Kidney capillary endothelial cell (primary cell): ENCODE data around the gene FBXL7.
A peak's percentile ranks its signal among the peaks of the same experiment; 100 is the strongest.

Source experiments
- DNase-seq: peaks from one replicate; pipeline ENCODE4 v3.0.0-alpha.2; 2018; ENCODE audit warnings: low spot score

FBXL7 gene

DNA sequence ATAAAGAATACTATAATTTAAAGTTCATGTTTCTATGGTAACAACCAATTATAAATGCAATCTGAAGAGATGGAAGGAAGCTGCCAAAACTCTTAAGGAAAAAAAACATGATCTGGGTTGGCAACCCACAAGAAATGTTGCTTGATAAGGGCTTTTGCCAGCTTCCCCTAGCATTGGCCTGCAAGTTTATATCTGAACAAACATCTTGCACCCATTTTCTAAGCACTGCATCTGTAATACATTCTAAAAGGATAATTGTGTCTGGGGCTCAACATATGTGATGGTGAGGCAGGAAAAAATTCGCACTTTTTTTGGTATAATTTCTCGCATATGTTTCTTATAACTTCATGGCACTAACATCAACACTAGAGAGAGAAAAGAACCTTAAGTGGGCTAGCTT is 276.4 kb downstream of the FBXL7 start:
- DNase-seq, result no peak

DNA sequence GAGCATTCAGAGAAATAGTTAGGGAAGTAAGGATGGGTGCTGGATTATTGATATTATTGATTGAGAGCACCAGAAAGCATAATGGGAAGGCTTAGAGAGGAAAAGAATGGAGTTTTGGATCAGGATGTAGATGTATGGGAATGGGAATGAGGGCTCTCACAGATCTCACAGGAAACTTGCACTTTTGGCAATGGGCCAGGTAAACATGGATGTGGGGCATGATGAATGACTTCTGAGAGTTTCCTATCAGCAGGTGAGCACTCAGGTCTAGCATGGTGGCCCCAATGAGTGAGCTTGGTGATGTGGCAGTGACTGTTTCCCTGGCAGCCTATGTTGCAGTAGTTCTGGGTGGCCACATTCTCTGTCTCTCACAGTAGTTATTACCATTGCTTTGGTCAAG is 283.8 kb downstream of the FBXL7 start:
- DNase-seq, result no peak

DNA sequence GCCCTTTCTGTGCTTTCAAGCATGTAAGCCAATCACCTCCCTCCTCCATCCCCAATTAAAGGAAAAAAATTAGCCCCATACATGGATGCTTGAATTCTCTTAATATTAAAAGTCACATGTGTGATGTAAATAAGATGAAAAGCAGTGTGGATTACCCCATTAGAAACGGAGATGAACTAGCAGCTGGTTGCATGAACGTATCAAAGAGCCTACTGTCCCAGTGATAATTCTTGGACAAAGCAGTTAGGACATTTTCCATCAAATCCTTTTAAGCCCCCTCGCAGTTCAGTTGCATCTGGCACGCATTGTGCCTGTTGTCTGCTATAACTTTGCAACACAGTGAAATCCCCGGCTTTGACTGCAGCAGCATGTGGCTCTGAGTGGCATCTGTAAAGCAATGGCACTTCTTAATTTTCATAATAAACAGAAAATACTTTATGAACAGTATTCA is 285.6 kb downstream of the FBXL7 start:
- DNase-seq, result no peak

DNA sequence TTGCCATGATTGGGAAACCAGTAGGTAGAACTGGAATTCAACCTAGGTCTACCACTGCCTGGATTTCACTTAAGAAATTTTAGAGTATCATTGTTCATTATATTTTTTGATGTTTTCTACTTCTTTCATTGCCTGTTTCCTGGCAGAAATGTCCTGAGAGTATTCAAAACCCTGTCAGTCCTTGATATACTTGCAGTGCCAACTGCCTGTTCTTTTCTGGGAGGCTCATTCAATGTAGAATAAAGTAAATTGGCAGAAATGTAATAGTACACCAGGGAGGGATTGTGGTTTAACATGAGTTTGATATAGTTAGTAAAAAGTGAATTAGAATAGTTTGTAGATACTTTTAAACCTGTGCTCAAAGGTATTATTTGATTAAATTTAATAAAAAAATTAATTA is 286.3 kb downstream of the FBXL7 start:
- DNase-seq, result no peak

DNA sequence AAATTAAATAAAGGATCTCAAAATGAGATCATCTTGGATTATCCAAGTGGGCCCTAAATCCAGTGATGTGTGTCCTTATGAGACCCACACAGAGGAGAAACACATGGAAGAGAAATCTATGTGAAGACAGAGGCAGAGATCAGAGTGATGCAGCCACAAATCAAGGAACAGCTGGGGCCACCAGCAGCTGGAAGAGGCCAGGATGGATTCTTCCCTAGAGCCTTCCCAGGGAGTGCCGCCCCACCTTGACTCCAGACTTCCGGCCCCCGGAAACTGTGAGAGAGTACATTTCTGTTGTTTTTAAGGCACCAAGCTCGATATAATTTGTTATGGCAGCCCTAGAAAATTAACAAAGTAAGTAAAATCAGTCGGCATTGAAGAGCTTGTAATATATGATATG is 286.9 kb downstream of the FBXL7 start:
- no peak for DNase-seq

DNA sequence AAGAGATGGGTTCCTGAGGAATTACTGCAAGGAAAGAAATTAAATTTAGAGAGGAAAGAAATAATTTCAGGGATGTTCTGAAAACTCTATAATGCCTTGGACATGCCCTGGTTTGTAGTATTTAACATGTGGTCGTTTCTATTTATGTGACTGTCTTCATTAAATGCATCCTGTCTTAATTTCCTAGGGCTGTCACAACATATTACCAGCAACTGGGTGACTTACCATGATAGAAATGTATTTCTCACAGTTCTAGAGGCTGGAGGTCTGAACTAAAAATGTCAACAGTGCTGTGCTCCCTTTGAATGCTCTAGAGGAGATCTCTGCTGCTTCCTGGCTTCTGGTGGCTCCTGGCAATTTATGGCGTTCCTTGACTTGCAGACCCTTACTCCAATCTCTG is 287.7 kb downstream of the FBXL7 start:
- no peak for DNase-seq

DNA sequence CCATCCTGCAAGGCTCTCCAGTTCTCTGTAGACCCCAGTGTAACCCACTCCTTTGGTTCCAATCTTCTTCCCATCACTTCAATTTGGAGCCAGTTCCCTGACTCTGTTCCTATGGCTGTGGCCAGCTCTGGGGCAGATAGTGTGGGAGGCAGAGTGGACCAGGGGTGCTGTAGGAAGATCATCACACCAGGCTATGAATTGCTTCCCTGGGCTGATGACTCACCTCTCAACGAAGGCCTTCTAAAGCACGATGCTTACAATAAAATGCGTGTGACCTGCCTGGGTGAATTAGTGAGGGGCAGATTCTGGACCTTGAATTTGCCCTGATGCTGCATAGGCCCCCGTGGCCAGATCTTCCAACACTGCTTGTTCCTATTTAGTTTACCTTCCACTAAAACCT is 289.7 kb downstream of the FBXL7 start:
- DNase-seq, result no peak

DNA sequence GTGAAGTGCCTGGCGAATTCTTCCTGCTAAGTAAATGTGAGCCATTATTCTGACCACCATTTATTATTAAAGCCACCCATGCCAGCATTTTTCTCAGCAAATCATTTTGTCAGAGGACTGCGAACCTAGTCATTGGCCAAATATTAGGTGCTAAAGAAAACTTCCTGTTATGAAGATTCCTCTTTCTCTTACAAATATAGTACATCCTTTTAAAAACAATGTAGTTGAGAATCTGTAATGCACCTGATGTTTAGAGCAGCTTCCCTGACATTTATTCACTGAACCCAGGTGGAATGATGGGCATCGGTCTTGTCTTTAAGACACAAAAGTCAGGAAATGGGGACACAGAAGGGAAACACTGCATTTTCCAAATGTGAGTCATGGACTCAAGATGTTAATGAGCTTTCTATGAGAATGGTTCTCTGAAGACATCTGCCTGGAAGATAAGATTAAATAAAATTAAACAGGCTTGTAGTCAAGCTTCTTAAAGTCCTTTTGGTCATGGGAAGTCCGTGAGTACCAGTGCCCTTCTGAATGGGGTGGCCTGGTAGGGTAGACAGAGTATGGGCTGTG is 290.6 kb downstream of the FBXL7 start:
- DNase-seq, result peak; percentile 26

DNA sequence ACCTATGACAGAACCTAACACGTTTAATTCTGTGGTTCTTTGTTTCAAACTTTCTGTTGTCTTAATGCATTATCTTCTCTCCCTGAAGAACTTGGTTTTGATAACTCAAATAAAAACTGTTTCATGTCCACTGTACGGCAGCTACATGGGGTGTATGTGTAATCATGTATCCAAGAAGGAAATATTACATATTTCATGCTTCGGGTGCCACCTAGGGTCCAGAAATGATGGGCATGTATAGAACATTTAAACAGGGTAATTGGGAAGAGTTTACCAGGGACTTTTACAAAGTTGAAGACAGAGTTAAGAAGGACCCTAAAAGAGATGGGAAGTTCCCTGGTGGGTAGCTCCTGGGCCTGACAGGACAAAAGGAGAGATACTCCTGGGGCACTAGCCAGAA is 291.3 kb downstream of the FBXL7 start:
- no peak for DNase-seq

DNA sequence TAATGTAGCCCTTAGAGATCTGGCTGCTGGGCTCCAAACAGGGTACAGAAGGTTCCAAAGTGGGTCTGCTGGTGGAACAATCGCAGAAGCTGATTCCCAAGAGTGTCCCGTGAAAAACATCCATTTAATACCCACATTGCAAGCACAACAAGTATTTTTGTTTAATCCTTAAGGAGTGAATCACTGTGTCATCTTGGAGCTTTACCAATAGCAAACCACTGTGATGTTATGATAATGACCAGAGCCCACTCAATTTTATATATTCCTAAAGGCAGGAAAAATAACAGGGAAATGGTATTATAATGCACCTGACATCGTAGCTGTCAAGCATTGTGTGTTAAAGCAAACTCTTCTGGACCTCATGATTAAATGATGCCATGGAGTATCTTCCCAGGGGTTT is 291.9 kb downstream of the FBXL7 start:
- DNase-seq, result no peak

DNA sequence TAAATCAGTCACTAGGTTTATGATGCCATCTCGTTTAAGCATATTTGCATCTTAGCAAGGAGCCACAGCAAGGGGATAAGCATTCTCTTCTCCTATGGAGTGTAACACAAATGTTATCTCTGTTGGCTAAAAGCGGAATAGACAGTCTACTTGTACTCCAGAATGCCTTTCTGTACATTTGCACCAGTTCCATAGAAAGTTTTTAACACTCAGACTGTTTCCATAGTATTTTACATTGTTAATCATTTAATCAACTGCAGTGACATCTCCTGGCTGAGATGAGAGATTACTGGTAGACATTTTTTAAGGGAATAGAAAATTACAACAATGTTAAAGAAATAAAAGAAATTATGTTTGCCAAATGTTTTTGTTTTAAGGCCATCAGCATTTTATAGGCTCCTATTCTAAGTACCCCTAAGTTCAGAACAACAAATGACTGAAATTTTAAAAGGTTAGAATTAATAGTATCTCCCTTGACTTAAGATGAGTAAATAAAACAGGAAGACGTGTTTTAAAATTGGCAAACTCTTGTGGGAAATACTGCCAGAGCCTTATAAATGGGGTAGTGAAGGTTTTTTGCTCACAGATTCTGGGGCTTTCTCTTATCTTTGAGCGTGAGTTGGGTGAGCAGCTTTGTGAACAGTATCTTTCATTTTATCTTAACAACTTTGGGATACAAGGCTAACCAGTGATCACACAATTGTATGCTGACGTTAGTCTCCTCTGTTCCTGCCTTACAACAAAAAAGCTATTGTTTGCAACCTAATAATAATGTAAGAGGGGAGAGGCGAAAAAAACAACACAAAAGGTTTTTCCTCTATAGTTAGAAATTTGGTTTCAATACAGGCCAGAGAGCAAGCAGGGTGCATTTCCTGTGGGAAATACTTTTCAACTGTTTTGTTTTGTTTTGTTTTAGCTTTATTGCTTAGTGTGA is 294.3 kb downstream of the FBXL7 start:
- peak; percentile 41 for DNase-seq

DNA sequence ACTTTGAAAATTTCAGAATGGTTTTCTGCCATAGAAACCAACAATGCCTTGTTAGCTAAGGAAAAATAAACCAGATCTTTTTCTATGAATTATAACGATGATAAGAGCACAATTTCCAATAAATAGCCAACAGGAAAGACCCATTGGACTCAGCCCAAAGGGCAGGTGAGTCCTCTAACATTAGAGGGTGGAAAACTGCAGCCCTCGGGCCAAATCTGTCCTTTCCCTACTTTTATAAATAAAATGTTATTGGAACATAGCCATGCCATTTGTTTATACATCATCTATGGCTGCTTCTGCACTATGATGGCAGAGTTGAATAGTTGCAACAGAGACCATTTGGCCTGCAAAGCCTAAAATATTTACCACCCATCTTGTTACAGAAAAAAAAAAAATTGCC is 296.1 kb downstream of the FBXL7 start:
- DNase-seq, result no peak

DNA sequence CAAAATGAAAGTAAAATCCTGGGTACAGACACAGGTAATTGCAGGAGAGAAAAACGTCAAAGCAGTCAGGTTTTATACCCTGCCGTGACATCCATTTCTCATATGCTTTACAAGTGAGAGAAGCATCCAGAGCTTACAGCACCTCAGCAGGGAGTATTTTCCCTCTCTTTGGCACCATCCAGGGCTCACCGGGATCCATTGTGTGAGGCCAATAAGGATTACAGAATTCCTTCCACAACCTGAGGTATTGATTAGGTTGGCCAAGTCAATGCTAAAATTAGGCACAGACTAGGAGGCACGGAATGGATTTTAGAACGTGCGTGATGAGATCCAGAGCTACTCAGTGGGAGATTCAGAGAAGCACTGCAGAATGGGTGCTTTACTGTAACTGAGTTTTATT is 296.6 kb downstream of the FBXL7 start:
- no peak for DNase-seq

DNA sequence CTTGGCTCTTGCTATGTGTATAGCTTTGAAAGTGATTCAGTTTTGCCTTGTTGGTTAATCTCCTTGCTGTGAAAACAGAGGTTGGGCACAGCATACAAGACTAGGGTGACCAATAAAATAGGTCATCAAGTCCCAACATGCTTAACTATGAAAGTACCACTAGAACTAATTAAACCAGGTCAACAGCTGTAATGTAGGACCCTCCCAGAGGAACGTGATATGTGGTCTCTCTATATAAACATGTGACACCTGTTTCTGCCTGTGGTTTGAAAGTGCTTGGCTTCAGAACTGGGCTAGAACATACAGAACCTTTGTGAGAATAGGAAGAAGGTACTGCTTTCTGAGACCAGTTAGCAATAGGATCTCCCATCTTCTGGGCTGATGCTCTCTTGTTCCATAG is 297.1 kb downstream of the FBXL7 start:
- no peak for DNase-seq

DNA sequence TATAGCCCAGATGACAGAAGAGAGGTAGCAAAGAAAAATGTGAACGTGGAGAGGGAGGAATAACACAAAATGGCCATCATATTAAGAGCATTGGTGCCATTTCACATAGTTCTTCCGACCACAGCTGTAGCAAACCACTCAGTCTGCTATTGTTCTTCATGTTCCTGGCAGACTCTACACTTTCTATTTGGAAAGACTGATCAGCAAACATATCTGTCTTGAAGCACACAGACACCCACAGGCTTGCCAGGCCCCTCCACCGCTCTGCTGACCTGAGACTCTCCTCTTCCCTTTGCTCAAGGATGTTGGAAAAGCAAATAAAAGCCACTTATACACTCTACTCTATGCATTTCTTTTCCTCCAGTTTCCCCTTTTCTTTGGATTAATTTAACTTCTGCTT is 298.0 kb downstream of the FBXL7 start:
- DNase-seq, result no peak

DNA sequence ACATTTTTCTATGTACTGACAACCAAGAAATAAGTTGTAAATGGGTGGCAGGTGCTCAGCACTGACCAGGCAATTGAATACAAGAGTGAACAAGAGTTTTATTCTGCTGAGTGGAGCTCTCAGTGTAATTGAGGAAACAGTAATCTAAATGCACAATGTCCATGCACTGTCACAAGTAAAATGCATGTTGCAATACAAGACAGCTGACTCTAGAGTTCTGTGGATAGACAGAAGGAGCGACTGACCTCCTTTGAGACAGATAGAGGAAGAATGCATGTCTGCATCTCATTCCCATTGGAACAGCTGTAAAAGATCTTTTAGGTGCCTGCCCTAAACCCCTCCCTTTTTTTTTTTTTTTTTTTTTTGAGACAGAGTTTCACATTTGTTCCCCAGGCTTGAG is 299.0 kb downstream of the FBXL7 start:
- DNase-seq, result no peak

DNA sequence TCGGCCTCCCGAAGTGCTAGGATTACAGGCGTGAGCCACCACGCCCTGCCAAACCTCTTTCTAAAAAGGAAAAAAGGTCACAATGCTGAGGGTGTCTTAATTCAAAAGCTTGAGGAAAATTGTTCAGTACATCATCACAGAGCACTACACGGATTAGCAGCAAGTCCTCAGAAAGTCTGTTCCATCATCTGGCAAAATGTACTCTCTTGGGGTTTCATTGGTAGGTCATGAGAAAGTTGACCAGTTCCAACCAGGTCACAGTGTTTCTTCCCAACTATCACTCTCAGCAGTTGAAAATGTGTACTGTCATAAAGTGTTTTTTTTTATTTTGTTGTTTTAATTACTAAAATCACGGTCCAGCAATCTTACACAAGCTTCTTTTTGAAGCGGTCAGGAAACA is 299.6 kb downstream of the FBXL7 start:
- no peak for DNase-seq

DNA sequence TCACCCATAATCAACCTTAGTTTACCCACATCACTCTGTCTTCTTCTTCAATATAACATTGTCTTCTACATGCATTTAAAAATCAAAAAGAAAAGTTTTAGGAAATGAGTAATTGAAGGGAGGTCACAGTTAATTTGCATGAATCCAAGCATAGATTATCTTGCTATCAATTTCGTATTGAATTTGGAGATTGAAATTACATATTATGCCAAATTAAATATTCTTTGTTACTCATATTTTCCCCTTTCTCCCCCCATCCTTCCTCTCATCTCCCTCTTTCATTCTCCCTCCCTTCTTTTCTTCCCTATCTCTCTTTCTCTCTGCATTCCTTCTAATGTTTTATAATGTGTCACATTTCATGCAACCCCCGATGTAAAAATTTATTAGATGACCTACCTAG is 303.3 kb downstream of the FBXL7 start:
- DNase-seq, result no peak

DNA sequence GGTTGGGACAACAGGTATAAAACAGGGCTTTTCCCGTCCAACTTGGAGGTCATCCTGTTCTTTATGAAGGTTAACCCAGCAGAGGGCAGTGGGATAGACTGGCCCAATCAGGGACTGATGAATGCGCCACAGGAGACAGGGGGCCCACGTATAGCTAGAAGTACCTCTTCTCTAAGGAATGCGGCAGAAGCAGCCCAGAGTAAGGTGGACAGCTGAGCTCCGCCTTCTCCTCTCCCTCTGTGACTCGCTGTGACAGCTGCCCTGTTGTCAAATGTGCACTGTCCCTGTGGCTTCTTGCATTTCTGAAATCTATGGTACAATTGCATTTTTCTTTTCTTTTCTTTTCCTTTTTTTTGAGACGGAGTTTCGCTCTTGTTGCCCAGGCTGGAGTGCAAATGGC is 306.6 kb downstream of the FBXL7 start:
- DNase-seq, result no peak

DNA sequence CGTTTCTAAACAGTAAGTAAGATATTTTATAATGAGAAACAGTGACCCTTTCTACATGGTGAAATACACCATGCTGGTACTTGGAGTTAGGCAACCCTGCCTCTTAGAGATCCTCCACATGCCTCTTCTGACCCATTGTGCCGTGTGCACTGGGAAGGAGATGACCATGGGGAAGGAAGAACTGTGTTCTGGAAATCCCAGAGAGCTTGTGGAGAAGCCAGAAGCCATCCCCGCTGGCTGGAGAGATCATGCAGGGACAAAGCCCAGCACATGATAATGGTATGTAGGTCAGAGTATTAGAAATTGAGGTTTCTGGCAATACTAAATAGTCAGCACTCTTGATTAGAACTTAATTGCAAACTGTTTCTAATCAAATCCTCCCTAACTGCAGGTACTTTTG is 307.3 kb downstream of the FBXL7 start:
- DNase-seq, result no peak

DNA sequence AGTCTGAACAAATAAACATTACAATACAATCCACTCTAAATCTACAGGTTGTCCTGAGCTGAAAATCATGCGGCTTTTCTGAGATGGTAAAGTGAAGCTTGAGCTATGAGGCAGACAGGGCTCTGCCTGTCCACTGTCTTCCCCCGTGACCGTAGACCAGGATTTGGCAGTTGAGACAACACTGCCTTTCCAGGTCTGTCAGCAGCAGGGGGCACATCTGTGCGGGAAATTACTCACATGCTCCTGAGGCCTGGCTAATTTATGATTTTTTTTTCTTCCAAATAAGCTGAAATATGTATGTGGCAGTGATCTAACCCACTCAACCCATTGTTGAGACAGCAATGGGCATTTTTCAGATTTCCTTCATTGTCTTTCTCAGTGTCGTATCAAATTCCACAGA is 307.9 kb downstream of the FBXL7 start:
- DNase-seq, result peak; percentile 42

DNA sequence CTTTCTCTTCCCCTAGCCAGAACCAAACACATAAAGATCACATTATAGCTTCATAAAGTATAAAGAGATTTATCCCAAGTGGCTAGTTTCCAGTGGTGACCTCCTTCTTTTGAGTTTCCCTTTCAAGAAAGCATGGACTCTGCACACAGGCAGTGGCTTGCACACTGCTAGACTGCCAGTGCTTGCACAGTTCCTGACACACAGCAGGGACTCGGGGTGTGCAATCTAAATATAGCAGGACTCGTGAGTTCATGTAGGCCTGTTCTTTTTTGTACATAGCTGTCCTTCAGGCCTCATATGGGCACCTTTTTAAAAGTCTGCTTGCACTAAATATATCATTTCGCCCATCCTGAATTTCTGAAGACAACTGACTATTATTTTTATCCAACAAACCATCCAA is 308.6 kb downstream of the FBXL7 start:
- no peak for DNase-seq

DNA sequence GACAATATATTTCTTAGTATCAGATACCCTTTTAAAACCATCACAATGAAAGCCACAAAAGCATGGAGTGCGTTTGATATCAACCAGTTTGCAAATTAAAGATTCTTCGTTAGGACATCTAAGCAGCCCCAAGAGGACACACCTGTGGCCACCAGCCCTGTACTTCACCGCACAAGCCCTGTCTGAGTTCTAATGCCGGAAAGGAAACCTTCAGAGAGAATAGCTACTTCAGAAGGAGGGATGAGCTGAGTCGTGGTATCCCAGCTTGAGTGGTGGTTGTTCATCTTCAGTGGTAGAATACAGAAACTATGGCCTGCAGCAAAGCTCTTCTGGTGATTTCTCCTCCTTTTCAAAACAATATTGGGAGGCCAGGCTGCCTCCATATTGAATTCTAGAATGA is 319.6 kb downstream of the FBXL7 start:
- DNase-seq, result no peak

DNA sequence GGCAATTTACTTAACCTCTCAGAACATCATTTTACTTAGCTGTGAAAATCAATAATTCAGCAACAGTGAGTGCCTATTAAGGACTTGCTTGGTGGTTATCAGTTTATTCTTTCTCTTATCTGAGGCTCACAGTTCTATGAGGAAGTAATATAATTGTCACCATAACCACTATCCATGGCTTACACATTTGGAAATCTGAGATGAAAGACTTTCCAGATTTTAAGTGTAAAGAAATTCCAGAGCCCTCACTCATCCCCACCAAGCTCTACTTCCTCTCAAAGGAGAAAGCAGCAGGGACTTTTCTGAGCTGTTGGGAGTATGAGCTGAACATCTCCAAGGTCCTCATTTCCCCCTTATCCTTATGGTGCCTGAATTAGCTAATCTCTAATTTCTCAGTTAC is 321.5 kb downstream of the FBXL7 start:
- DNase-seq, result no peak
